Stimulated activated CD4-positive, alpha-beta T cell treated with anti-CD3 and anti-CD28 coated beads, Interleukin-4, amount 100 ng/mL, for 4 hours (primary cell): ENCODE data around the gene CFAP54.
"Not testable (repeated sequence)": the region's sequence is repeated elsewhere in the genome, so short reads cannot be mapped to it uniquely, and the experiment has no call there.

Source experiments
- DNase-seq, 2 experiments: peaks; one replicate each; pipeline ENCODE4 v3.0.0-alpha.2; 2020

Gene CFAP54

DNA sequence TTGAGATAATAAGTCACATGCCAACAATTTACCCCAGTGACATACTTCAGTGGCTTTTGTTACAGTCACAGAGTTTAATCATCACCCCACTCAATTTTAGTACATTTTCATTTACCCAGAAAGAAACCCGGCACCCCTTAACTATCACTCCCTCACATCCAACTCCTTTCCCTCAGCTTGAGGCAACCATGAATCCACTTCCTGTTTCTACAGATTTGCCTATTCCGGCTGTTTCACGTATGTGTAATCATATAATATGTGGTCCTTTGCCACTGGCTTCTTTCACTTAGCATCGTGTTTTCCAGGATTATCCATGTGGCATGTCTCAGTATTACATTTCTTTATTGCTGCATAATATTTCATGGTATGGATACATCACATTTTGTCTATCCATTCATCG, 147.5 kb downstream of the CFAP54 start:
- DNase-seq = no peak

DNA sequence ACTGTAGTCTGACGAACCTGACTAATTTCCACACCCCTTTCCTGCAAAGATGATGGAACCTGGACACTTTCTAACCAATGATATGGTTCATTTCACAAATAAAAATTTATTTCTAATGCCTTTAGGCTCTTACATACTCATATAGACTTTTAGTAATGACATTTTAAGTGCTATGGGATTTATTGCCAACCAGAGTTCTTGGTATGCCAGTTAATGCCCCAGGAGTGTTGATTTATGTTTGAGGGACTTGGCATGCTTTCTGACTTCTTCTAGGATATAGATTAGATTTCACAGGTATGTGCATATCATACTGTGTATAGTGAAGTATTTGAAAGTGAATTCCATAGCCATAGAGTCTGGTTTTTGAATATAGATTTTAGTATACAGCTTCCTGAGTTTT, 159.5 kb downstream of the CFAP54 start:
- no peak for DNase-seq

GRCh38 chr12:96652870-96653269, 163.5 kb downstream of the CFAP54 start:
- DNase-seq = no peak

- DNase-seq = no peak
Observed at GRCh38 chr12:96658075-96658474, 168.7 kb downstream of the CFAP54 start.

DNA sequence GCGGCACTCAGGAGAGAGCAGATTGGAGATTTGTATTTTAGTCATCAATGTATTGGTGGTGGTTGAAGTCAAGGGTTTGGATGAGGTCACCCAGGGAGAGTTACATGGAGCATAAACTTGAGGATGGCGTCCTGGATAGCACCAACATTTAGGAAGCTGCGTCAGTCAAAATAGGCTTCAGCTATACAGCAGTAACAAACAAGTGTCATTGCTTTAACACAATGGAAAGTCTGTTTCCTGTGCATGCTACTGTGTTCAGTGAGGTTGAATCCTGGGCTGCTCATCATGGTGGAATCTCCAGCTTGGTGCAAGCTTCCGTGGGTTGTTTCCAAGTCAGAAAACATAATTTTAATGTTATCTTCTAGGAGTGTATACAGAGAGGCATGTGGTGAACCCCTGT, 180.4 kb downstream of the CFAP54 start:
- no peak for DNase-seq

- DNase-seq = no peak
Observed at GRCh38 chr12:96670334-96670899, 181.0 kb downstream of the CFAP54 start.

- not testable (repeated sequence) for DNase-seq
Observed at GRCh38 chr12:96675519-96675918, 186.1 kb downstream of the CFAP54 start.

DNA sequence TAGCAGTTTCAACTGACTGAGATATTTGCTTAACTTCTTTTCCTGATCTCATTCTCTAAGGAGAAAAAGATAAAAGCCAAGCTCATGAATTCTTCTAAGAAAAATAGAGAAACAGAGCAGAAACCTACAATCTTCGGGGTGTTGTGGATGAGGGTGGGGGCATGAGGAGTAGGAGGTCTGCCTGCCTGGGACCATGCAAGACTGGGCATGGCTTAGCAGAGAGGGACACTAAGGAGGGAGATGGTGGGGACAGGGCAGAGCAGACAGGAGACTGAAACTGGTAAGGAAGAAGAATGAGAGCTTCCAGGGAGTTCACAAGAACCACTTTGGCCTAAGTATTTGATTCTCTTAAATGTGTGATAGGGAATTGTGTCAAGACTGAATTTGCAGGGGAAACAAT, 188.0 kb downstream of the CFAP54 start:
- no peak for DNase-seq

GRCh38 chr12:96687719-96688118, 198.3 kb downstream of the CFAP54 start:
- no peak for DNase-seq

DNA sequence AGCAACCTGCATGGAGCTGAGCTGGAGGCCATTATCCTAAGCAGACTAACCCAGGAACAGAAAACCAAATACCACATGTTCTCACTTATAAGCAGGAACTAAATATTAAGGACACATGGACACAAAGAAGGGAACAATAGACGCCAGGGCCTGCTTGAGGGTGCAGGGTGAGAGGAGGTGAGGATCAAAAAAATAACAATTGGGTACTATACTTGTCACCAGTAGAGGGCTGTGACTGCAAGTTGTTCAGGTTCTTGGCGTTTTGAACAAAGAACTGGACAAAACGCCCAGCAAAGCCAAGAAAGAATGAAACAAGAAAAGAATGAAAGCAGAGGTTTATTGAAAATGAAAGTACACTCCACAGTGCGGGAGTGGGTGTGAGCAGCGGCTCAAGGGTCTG, 209.1 kb downstream of the CFAP54 start:
- DNase-seq = no peak

DNA sequence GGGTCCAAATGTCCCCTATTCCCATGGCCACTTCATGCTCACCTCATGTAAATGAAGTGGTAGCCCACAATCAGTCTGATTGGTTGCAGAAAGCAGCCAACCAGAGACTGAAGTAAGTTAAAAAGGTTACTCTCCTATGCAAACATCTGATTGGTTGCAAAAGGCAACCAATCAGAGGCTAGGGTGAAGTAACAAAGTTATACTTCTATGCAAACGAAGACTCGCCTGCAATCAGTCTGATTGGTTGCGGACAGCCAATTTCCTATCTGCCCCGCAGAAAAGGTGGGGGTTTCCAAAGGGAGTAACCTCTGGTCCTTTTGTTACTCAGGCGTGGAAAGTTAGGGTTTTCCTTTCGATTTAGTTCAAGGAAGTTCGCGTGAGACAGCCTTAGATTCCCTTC, 209.6 kb downstream of the CFAP54 start:
- no peak for DNase-seq

- no peak for DNase-seq
Observed at GRCh38 chr12:96701856-96702255, 212.5 kb downstream of the CFAP54 start.

DNA sequence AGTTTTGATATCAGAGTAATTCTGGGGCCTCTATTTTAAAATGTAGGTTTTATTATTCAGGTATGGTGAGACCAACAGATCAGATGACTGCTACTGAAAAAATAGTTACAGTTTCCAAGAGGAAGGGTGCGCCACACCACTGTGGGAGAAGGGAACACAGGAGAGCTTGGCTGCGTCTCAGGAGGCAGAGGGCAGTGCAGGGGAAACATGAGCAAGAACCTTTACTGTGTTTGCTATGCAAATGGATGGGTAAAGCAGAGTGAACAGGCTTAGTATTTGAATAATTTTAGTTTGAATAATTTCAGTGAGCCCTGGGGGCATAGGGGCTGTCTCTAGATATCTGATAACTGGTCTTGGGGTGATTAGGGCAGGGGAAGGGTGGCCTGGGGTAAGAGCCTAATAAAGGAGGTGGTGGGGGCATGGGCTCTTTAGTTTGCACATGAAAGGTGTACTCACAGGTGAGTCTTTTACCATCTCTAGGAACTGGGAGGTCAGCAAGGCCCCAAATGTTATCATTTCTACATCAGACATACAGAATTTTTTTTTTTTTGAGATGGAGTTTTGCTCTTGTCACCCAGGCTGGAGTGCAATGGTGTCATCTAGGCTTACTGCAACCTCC, 220.9 kb downstream of the CFAP54 start:
- DNase-seq = no peak

- no peak for DNase-seq
Observed at GRCh38 chr12:96711364-96711763, 222.0 kb downstream of the CFAP54 start.

- no peak for DNase-seq
Observed at GRCh38 chr12:96714199-96714598, 224.8 kb downstream of the CFAP54 start.

GRCh38 chr12:96719660-96720362, 230.4 kb downstream of the CFAP54 start:
- DNase-seq = no peak

DNA sequence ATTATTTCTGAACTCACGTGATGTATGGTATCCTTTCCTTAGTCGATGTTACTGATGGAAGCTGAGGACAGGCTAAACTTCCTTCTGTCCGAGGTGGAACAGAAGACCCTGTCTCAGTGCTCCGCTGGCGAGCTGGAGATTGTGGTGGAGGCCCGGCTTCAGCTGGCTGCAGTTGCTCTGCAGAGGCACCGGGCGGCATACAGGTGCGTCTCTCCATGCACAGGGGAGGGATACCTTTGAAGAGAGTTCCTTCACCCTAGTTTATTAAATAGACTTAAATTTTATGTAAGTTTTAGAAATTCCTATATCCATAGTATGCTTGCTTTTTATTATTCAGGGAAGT, 231.0 kb downstream of the CFAP54 start:
- no peak for DNase-seq

DNA sequence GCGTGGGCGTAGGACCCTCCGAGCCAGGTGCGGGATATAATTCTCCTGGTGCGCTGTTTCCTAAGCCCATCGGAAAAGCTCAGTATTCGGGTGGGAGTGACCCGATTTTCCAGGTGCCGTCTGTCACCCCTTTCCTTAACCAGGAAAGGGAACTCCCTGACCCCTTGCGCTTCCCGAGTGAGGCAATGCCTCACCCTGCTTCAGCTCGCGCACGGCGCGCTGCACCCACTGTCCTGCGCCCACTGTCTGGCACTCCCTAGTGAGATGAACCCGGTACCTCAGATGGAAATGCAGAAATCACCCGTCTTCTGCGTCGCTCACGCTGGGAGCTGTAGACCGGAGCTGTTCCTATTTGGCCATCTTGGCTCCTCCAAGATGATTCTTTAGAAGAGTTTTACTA, 240.1 kb downstream of the CFAP54 start:
- DNase-seq = not testable (repeated sequence)

- no peak for DNase-seq
Observed at GRCh38 chr12:96729886-96730285, 240.5 kb downstream of the CFAP54 start.

GRCh38 chr12:96743606-96744005, 254.2 kb downstream of the CFAP54 start:
- no peak for DNase-seq

DNA sequence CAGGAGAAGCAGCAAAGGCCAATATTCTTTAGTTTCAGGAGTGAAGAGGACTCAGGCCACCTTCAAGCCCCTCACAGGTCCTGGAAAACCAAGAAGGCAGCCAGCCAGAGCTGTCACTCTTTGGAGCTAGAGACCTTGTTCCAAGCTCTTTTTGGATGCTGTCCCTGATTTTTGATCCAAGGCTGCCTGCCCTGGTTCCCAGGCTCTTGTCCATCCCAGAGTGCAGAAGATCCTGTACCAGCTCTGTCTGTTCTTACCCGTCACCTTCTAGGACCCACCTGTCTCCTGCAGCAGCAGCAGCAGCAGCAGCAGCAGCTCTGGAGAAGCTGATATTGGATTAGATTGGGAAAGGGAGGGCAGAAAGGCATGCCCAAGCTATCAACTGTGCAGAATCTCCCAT, 260.6 kb downstream of the CFAP54 start:
- no peak for DNase-seq

DNA sequence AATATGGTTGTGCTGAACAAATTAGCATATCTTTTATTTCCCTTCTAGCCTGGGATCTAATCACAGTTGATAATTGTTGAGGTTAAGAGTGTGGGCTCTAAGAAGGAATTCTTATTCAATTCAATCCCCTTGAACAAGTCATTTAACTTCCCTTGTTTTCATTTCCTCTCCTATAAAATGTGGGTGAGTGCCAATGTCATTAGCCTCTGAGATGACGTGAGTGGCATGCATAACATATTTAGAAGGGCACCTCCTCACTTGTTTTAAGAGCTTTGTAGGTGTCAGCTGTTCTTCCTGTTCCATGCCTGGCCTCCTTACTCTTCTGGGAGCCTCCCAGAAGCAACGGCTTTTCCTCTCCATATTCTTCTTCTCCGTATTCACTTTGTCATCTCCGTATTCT, 262.2 kb downstream of the CFAP54 start:
- no peak for DNase-seq

GRCh38 chr12:96752211-96752610, 262.8 kb downstream of the CFAP54 start:
- DNase-seq = no peak

GRCh38 chr12:96766232-96766631, 276.9 kb downstream of the CFAP54 start:
- no peak for DNase-seq

- DNase-seq = no peak
Observed at GRCh38 chr12:96769400-96769799, 280.0 kb downstream of the CFAP54 start.
